ENCODE measurements around the gene ENOX1. TPM values are rescaled to one million over a fixed set of nuclear protein-coding genes. Genes with fewer than 3 reads are reported as not detected.

Gene ENOX1
- total RNA-seq, 1 experiment from 2014 or later = 1.5 TPM

- Mint-ChIP-seq H3K27me3 (ENCODE audit: unreplicated experiment) (no peaks in the 10 kb centered on the region), H3K4me1 (ENCODE audit: low read depth, unreplicated experiment) (no peaks in the 10 kb centered on the region), H3K9me3 (ENCODE audit: low read depth, unreplicated experiment) (no peaks in the 10 kb centered on the region), H3K36me3 (ENCODE audit: insufficient read depth, unreplicated experiment) (no peaks in the 10 kb centered on the region), H3K4me3 (ENCODE audit: low read depth, unreplicated experiment) (no peak overlapping the region), H3K27ac (ENCODE audit: unreplicated experiment) (no peak overlapping the region)
- no peak for DNase-seq
- TF ChIP-seq CTCF (IDR thresholded peaks at IDR 0.05; ENCODE audit: unreplicated experiment) = no peak
- CTCF ChIA-PET = no interaction called here
- intact Hi-C loops (cut with micrococcal nuclease; ENCODE audit: unreplicated experiment) = no loop called here
- no TSS peak for BruUV-seq (replicated peaks)
Measured at GRCh38 chr13:43484432-43485225, 302.1 kb downstream of the ENOX1 start.

GRCh38 chr13:43483930-43484329 is 302.8 kb downstream of the ENOX1 start:
- CTCF ChIA-PET = no interaction called here

GRCh38 chr13:43482641-43483040 is 304.1 kb downstream of the ENOX1 start:
- no TSS peak for BruUV-seq (replicated peaks)
- CTCF ChIA-PET = no interaction called here
- no peak for DNase-seq
- H3K4me3 Mint-ChIP-seq (ENCODE audit: low read depth, unreplicated experiment) = no peak overlapping the region
- intact Hi-C loops (cut with micrococcal nuclease; ENCODE audit: unreplicated experiment) = no loop called here
- H3K4me1 Mint-ChIP-seq (ENCODE audit: low read depth, unreplicated experiment) = no peaks in the 10 kb centered on the region
- H3K9me3 Mint-ChIP-seq (ENCODE audit: low read depth, unreplicated experiment) = no peaks in the 10 kb centered on the region
- TF ChIP-seq CTCF (IDR thresholded peaks at IDR 0.05; ENCODE audit: unreplicated experiment) = no peak
- H3K27ac Mint-ChIP-seq (ENCODE audit: unreplicated experiment) = no peak overlapping the region
- no peaks in the 10 kb centered on the region for H3K36me3 Mint-ChIP-seq (ENCODE audit: insufficient read depth, unreplicated experiment)
- H3K27me3 Mint-ChIP-seq (ENCODE audit: unreplicated experiment) = no peaks in the 10 kb centered on the region

More at GRCh38 chr13:43483930-43484329, 302.8 kb downstream of the ENOX1 start:
- no peaks in the 10 kb centered on the region for H3K9me3 Mint-ChIP-seq (ENCODE audit: low read depth, unreplicated experiment)
- no peak for TF ChIP-seq CTCF (IDR thresholded peaks at IDR 0.05; ENCODE audit: unreplicated experiment)
- no peak for DNase-seq
- no peak overlapping the region for H3K4me3 Mint-ChIP-seq (ENCODE audit: low read depth, unreplicated experiment)
- no peaks in the 10 kb centered on the region for H3K4me1 Mint-ChIP-seq (ENCODE audit: low read depth, unreplicated experiment)
- no peaks in the 10 kb centered on the region for H3K27me3 Mint-ChIP-seq (ENCODE audit: unreplicated experiment)
- intact Hi-C loops (cut with micrococcal nuclease; ENCODE audit: unreplicated experiment) = no loop called here
- no TSS peak for BruUV-seq (replicated peaks)
- no peaks in the 10 kb centered on the region for H3K36me3 Mint-ChIP-seq (ENCODE audit: insufficient read depth, unreplicated experiment)
- no peak overlapping the region for H3K27ac Mint-ChIP-seq (ENCODE audit: unreplicated experiment)

- BruUV-seq (replicated peaks) = no TSS peak
- no peak overlapping the region for H3K4me3 Mint-ChIP-seq (ENCODE audit: low read depth, unreplicated experiment)
- TF ChIP-seq CTCF (IDR thresholded peaks at IDR 0.05; ENCODE audit: unreplicated experiment) = no peak
- no peaks in the 10 kb centered on the region for H3K36me3 Mint-ChIP-seq (ENCODE audit: insufficient read depth, unreplicated experiment)
- H3K27me3 Mint-ChIP-seq (ENCODE audit: unreplicated experiment) = no peaks in the 10 kb centered on the region
- CTCF ChIA-PET = no interaction called here
- DNase-seq = no peak
- H3K27ac Mint-ChIP-seq (ENCODE audit: unreplicated experiment) = no peak overlapping the region
- no peaks in the 10 kb centered on the region for H3K9me3 Mint-ChIP-seq (ENCODE audit: low read depth, unreplicated experiment)
- intact Hi-C loops (cut with micrococcal nuclease; ENCODE audit: unreplicated experiment) = no loop called here
- no peaks in the 10 kb centered on the region for H3K4me1 Mint-ChIP-seq (ENCODE audit: low read depth, unreplicated experiment)
Measured at GRCh38 chr13:43482026-43482425, 304.7 kb downstream of the ENOX1 start.
